ENCODE measurements around the gene STX4.
"Not testable (repeated sequence)": the region's sequence is repeated elsewhere in the genome, so short reads cannot be mapped to it uniquely, and the experiment has no call there.

STX4 gene

DNA sequence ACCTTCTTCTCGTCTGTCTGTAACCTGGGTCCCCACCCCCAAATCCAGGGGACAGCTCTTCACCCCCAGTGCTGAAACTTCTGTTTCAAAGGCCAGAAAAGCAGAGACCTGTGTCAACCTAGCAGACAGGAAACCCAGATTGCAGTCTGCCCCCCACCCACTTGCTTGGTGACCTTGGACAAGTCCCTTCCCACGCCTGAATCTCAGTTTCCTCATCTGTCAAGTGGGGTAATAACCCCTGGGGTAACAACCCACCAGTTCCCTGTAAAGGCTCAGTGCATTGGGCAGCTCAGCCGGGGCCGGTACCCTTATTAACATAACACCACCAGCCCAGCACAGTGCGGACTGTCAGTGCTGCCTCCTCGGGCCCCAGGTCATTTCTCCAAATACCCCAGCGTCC is 24.2 kb upstream of the STX4 start:
- H3K9me3 ChIP-seq (ENCODE audit: control insufficient read depth, low read length) = no peaks in the 10 kb centered on the region
- peaks cover 17% of the 10 kb centered on the region for H3K4me1 ChIP-seq (ENCODE audit: control insufficient read depth, insufficient read depth, low read length, poor library complexity, severe bottlenecking)
- H3K4me3 ChIP-seq (ENCODE audit: extremely low read depth, insufficient read depth, low read length, poor library complexity, severe bottlenecking) = no peak overlapping the region
- no peaks in the 10 kb centered on the region for H3K36me3 ChIP-seq (ENCODE audit: control insufficient read depth, insufficient read depth, low read length)
- no peak overlapping the region for H3K27ac ChIP-seq (ENCODE audit: low read depth, low read length, severe bottlenecking)
- WGBS, 2 experiments (ENCODE audit: insufficient coverage in 2 of 2) = 64 to 77% methylated on average over 4 to 5 of the region's 7 CpGs

DNA sequence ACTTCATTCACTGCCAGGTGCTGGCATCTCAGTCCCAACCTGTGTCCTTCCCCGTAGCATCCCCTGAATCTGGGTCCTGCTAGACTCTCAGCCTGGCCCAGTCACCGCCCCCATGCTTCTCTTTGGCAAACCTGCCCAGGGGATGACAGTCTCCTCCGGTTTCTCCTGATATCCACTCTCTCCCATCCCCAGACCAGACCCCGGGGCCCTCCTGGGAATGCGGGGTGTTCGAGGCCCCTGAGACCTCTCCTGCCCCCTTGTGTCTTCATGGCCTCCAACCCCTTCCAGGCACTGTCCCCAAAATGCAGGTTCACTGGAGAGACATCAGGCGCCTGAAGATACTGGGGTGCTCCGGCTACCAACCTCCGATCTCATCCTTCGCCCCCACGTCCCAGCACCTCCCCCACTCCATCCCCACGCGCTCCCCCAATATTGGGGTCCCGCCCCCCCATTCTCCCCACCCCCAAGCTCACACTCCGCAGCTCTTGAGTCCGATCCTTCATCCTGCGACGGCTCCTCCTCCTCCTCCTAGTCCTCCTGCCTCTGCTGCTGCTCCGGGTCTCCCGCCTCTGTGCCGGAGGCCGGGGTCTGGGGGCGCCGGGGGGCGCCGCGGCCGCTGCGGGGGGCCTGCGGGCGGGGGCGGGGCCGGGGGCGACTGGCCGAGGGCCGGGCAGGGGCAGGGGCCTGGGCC is 23.3 kb upstream of the STX4 start:
- Histone ChIP-seq H3K27ac (ENCODE audit: low read depth, low read length, severe bottlenecking) (no peak overlapping the region), H3K4me3 (ENCODE audit: extremely low read depth, insufficient read depth, low read length, poor library complexity, severe bottlenecking) (peak overlapping the region; percentile 34), H3K4me1 (ENCODE audit: control insufficient read depth, insufficient read depth, low read length, poor library complexity, severe bottlenecking) (peaks cover 17% of the 10 kb centered on the region), H3K36me3 (ENCODE audit: control insufficient read depth, insufficient read depth, low read length) (no peaks in the 10 kb centered on the region), H3K9me3 (ENCODE audit: control insufficient read depth, low read length) (no peaks in the 10 kb centered on the region)
- WGBS, 2 experiments (ENCODE audit: insufficient coverage in 2 of 2) = 46 to 51% methylated on average over 9 to 12 of the region's 36 CpGs

DNA sequence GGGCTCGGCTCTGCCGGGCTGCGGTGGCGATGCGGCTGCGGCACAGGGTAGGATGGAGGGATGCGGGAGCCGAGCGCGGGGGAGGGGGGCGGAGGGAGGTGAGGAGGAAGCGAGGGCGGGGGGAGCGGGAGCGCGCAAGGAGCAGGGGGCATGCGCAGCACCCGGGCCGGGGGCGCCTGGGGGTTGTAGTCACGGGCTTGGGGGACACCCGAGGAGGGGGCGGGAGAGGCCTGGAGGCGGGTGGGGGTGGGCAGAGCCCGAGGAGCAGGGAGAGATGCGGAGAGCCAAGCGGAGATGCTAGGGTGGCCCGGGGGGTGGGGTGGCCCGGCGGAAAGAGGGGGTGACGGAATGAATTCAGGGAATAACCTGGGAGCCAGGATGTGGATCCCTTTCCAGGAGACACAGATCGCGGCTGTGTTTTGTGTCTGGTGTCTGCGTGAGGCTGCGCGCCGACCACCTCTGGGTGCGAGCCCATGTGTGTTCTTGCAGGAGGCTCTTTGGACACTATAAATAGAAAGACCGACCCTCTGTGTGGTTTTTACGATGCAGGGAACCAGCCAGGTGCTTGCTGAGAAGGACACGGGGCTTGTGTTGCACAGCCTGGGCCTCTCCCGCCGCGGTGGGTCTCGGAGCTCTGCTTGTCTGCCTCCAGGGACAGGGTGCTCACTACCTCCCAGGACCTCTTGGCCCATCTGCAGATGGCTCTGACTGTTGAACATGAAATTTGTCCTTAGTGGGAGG is 22.6 kb upstream of the STX4 start, which contains the start of gene STX1B:
Gene STX1B, minus strand, starts transcription at position 54 of the 741 bp plus-strand sequence. CDS start 242 bp downstream, outside the sequence.
- peak within 1 kb of the TSS; percentile 34 for H3K4me3 ChIP-seq (ENCODE audit: extremely low read depth, insufficient read depth, low read length, poor library complexity, severe bottlenecking)
- whole genome bisulfite sequencing, 2 experiments (ENCODE audit: insufficient coverage in 2 of 2) = 36 to 37% methylated on average over 19 to 22 of the region's 45 CpGs
- no peaks in the 10 kb centered on the region for H3K36me3 ChIP-seq (ENCODE audit: control insufficient read depth, insufficient read depth, low read length)
- no peak within 1 kb of the TSS for H3K27ac ChIP-seq (ENCODE audit: low read depth, low read length, severe bottlenecking)
- H3K9me3 ChIP-seq (ENCODE audit: control insufficient read depth, low read length) = no peaks in the 10 kb centered on the region
- H3K4me1 ChIP-seq (ENCODE audit: control insufficient read depth, insufficient read depth, low read length, poor library complexity, severe bottlenecking) = peaks cover 17% of the 10 kb centered on the region

DNA sequence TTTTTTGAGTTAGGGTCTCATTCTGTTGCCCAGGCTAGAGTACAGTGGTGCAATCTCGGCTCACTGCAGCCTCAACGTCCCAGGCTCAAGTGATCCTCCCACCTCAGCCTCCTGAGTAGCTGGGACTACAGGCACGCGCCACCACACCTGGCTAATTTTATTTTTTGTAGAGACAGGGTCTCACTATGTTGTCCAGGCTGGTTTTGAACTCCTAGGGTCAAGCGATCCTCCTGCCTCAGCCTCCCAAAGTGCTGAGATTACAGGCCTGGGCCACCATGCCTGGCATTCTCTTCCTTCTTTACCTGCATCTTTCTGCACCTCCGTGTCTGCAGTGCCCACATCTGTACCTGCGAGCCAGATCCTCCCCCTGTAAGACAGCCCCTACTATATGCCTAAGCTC is 21.5 kb upstream of the STX4 start:
- H3K9me3 ChIP-seq (ENCODE audit: control insufficient read depth, low read length); H3K4me3 ChIP-seq (ENCODE audit: extremely low read depth, insufficient read depth, low read length, poor library complexity, severe bottlenecking): not testable (repeated sequence)
- WGBS, 2 experiments (ENCODE audit: insufficient coverage in 2 of 2) = 92 to 99% methylated on average over 7 of the region's 7 CpGs

DNA sequence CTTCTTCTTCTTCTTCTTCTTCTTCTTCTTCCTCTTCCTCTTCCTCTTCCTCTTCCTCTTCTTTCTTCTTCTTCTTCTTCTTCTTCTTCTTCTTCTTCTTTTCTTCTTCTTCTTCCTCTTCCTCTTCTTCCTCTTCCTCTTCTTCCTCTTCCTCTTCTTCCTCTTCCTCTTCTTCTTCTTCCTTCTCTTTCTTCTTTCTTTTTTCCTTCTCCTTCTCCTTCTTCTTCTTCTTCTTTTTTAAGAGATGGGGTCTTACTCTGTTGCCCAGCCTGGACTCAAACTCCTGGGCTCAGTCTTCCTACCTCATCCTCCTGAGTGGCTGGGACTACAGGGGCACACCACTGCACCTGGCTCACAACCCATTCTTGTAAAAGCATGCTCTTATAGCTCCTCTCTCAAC is 20.1 kb upstream of the STX4 start:
- not testable (repeated sequence) for H3K4me1 ChIP-seq (ENCODE audit: control insufficient read depth, insufficient read depth, low read length, poor library complexity, severe bottlenecking); H3K36me3 ChIP-seq (ENCODE audit: control insufficient read depth, insufficient read depth, low read length); H3K9me3 ChIP-seq (ENCODE audit: control insufficient read depth, low read length); H3K4me3 ChIP-seq (ENCODE audit: extremely low read depth, insufficient read depth, low read length, poor library complexity, severe bottlenecking); H3K27ac ChIP-seq (ENCODE audit: low read depth, low read length, severe bottlenecking)

More for the DNA sequence above, 21.5 kb upstream of the STX4 start:
- H3K4me1 ChIP-seq (ENCODE audit: control insufficient read depth, insufficient read depth, low read length, poor library complexity, severe bottlenecking); H3K36me3 ChIP-seq (ENCODE audit: control insufficient read depth, insufficient read depth, low read length); H3K27ac ChIP-seq (ENCODE audit: low read depth, low read length, severe bottlenecking): not testable (repeated sequence)

DNA sequence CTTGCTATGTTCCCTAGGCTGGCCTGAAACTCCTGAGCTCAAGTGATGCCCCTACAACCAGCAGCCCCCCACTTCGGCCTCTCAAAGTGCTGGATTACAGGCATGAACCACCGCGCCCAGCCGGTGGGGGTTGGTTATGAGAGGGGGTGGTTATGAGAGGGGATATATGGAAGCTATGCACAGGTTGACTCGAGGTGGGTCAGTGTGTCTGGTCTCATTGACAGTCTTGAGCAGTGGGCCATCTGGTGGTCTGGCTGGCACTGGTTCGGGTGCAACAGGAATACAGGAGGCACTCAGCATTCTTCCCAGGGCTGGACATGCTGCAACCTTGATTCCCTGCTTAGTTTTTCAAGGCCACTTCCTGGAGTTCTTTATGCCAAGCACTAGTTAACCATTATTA is 17.3 kb upstream of the STX4 start:
- Histone ChIP-seq H3K4me3 (ENCODE audit: extremely low read depth, insufficient read depth, low read length, poor library complexity, severe bottlenecking) (no peak overlapping the region), H3K27ac (ENCODE audit: low read depth, low read length, severe bottlenecking) (no peak overlapping the region), H3K4me1 (ENCODE audit: control insufficient read depth, insufficient read depth, low read length, poor library complexity, severe bottlenecking) (no peaks in the 10 kb centered on the region), H3K36me3 (ENCODE audit: control insufficient read depth, insufficient read depth, low read length) (no peaks in the 10 kb centered on the region), H3K9me3 (ENCODE audit: control insufficient read depth, low read length) (no peaks in the 10 kb centered on the region)
- 54 to 57% methylated on average over 3 of the region's 6 CpGs for WGBS, 2 experiments (ENCODE audit: insufficient coverage in 2 of 2)

DNA sequence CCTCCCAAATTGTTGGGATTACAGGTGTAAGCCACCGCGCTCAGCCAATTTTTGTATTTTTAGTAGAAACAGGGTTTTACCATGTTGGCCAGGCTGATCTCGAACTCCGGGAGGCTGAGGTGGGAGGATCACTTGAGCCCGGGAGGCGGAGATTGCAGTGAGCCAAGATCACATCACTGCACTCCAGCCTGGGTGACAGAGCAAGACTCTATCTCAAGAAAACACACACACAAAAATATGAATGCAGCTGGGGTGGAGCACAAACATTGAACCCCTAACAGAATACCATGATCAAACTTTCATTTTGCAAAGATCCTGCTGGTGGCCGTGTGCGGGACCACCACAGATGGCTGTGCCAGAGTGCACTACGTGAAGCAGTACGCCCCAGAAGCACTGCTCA is 15.6 kb upstream of the STX4 start:
- H3K4me3 ChIP-seq (ENCODE audit: extremely low read depth, insufficient read depth, low read length, poor library complexity, severe bottlenecking); H3K9me3 ChIP-seq (ENCODE audit: control insufficient read depth, low read length); H3K4me1 ChIP-seq (ENCODE audit: control insufficient read depth, insufficient read depth, low read length, poor library complexity, severe bottlenecking); H3K36me3 ChIP-seq (ENCODE audit: control insufficient read depth, insufficient read depth, low read length); H3K27ac ChIP-seq (ENCODE audit: low read depth, low read length, severe bottlenecking): not testable (repeated sequence)
- 89 to 91% methylated on average over 6 to 7 of the region's 10 CpGs for WGBS, 2 experiments (ENCODE audit: insufficient coverage in 2 of 2)

DNA sequence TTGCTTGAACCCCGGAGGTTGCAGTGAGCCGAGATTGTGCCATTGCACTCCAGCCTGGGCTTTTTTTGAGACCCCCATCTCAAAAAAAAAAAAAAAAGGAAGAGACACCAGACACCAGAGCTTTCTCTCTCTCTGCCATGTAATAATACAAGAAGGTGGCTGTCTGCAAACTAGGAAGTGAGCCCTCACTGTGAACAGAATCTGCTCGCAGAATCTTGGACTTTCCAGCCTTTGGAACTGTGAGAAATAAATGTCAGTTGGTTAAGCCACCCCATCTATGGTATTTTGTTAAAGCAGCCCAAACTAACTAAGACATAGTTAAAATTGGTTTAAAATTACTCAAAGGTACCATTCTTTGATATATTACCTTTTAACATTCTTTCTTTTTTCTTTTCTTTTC is 12.8 kb upstream of the STX4 start:
- WGBS, 2 experiments (ENCODE audit: insufficient coverage in 2 of 2) = 100% methylated on average over 1 of the region's 3 CpGs; no CpG with 5 or more reads in 1 of the 2 experiments
- no peaks in the 10 kb centered on the region for H3K9me3 ChIP-seq (ENCODE audit: control insufficient read depth, low read length)
- no peak overlapping the region for H3K4me3 ChIP-seq (ENCODE audit: extremely low read depth, insufficient read depth, low read length, poor library complexity, severe bottlenecking)
- no peaks in the 10 kb centered on the region for H3K4me1 ChIP-seq (ENCODE audit: control insufficient read depth, insufficient read depth, low read length, poor library complexity, severe bottlenecking)
- no peaks in the 10 kb centered on the region for H3K36me3 ChIP-seq (ENCODE audit: control insufficient read depth, insufficient read depth, low read length)
- no peak overlapping the region for H3K27ac ChIP-seq (ENCODE audit: low read depth, low read length, severe bottlenecking)

DNA sequence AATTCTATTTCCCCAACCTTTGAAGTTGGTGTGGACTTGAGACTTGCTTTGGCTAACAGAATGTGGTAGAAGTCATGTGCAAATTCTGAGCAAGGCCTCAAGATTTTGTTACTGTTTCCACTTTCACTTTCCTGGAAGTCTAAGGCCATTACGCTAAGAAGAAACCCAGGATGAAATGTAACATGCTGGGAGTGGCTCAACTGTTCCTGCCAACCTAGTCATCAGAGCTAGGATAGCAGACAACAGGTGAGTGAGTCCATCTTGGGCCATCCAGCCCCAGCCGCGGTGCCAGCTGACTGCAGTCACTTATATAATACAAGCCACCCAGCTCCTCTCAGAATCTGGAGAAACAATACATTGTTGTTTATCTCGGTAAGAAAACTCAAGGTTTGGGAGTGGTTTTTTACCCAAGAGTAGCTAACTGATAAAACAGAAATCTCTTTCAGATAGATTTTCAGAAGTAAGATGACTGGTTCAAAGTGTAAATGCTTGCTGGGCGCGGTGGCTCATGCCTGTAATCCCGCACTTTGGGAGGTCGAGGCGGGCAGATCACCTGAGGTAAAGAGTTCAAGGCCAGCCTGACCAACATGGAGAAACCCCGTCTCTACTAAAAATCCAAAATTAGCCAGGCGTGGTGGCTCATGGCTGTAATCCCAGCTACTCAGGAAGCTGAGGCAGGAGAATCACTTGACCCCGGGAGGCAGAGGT is 10.7 kb upstream of the STX4 start:
- 85 to 91% methylated on average over 9 to 12 of the region's 12 CpGs for WGBS, 2 experiments (ENCODE audit: insufficient coverage in 2 of 2)
- no peaks in the 10 kb centered on the region for H3K36me3 ChIP-seq (ENCODE audit: control insufficient read depth, insufficient read depth, low read length)
- H3K9me3 ChIP-seq (ENCODE audit: control insufficient read depth, low read length) = no peaks in the 10 kb centered on the region
- no peak overlapping the region for H3K4me3 ChIP-seq (ENCODE audit: extremely low read depth, insufficient read depth, low read length, poor library complexity, severe bottlenecking)
- no peak overlapping the region for H3K27ac ChIP-seq (ENCODE audit: low read depth, low read length, severe bottlenecking)
- no peaks in the 10 kb centered on the region for H3K4me1 ChIP-seq (ENCODE audit: control insufficient read depth, insufficient read depth, low read length, poor library complexity, severe bottlenecking)

DNA sequence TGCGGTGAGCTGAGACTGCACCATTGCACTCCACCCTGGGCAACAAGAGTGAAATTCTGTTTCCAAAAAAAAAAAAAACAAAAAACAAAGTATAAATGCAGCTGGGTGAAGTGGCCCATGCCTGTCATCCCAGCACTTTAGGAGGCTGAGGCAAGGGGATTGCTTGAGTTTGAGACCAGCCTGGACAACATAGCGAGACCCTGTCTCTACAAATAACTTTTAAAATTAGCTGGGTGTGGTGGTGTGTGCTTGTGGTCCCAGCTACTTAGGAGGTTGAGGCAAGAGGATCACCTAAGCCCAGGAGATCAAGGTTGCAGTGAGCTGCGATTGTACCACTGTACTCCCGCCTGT is 10.1 kb upstream of the STX4 start:
- Histone ChIP-seq H3K27ac (ENCODE audit: low read depth, low read length, severe bottlenecking) (no peak overlapping the region), H3K4me3 (ENCODE audit: extremely low read depth, insufficient read depth, low read length, poor library complexity, severe bottlenecking) (no peak overlapping the region), H3K9me3 (ENCODE audit: control insufficient read depth, low read length) (no peaks in the 10 kb centered on the region), H3K36me3 (ENCODE audit: control insufficient read depth, insufficient read depth, low read length) (no peaks in the 10 kb centered on the region), H3K4me1 (ENCODE audit: control insufficient read depth, insufficient read depth, low read length, poor library complexity, severe bottlenecking) (no peaks in the 10 kb centered on the region)
- 90 to 100% methylated on average over 2 of the region's 4 CpGs for WGBS, 2 experiments (ENCODE audit: insufficient coverage in 2 of 2)
